GM23248 (cell line): ENCODE results near the gene MYH7. TPM values are rescaled to one million over a fixed set of nuclear protein-coding genes. Genes with fewer than 3 reads are reported as not detected.

ENCODE experiments used
- DNase-seq: peaks from one replicate; pipeline ENCODE4 v3.0.0-alpha.2; 2015
- H2AFZ ChIP-seq: fragments of 200-600 bp; sonication (generic); 2 replicates; pipeline ENCODE4 v1.6.1; 2016; ENCODE audit warnings: antibody characterized with exemption
- H3F3A ChIP-seq: fragments of 200-600 bp; sonication (generic); 2 replicates; pipeline ENCODE4 v1.6.1; 2016; ENCODE audit warnings: mild to moderate bottlenecking, antibody characterized with exemption, mixed run types; ENCODE audit not compliant: insufficient read depth
- H3K27ac ChIP-seq: fragments of 200-600 bp; sonication (generic); 2 replicates; pipeline ENCODE4 v1.5.1; 2016; ENCODE audit warnings: mild to moderate bottlenecking
- H3K27me3 ChIP-seq: fragments of 200-600 bp; sonication (generic); replicated peaks from 2 replicates; pipeline ENCODE4 v1.6.1; 2016; ENCODE audit warnings: mild to moderate bottlenecking; ENCODE audit not compliant: insufficient read depth
- H3K36me3 ChIP-seq: fragments of 200-600 bp; sonication (generic); 2 replicates; pipeline ENCODE4 v1.6.1; 2016; ENCODE audit warnings: low read depth, mild to moderate bottlenecking
- H3K4me1 ChIP-seq: fragments of 200-600 bp; sonication (generic); 2 replicates; pipeline ENCODE4 v1.6.1; 2016; ENCODE audit warnings: mild to moderate bottlenecking; ENCODE audit not compliant: insufficient read depth
- H3K4me2 ChIP-seq: fragments of 200-600 bp; sonication (generic); one replicate; pipeline ENCODE4 v1.6.1; 2016; ENCODE audit warnings: mild to moderate bottlenecking; ENCODE audit not compliant: unreplicated experiment
- H3K4me3 ChIP-seq: fragments of 200-600 bp; sonication (generic); 2 replicates; pipeline ENCODE4 v1.5.1; 2016; ENCODE audit warnings: mild to moderate bottlenecking
- H3K79me2 ChIP-seq: fragments of 200-600 bp; sonication (generic); 2 replicates; pipeline ENCODE4 v1.6.1; 2016; ENCODE audit warnings: mild to moderate bottlenecking; ENCODE audit not compliant: insufficient read depth
- H3K9ac ChIP-seq: fragments of 200-600 bp; sonication (generic); 2 replicates; pipeline ENCODE4 v1.6.1; 2016; ENCODE audit warnings: mild to moderate bottlenecking
- H3K9me2 ChIP-seq: fragments of 200-600 bp; sonication (generic); 2 replicates; pipeline ENCODE4 v1.6.1; 2016; ENCODE audit warnings: mixed run types, mild to moderate bottlenecking, moderate library complexity; ENCODE audit not compliant: insufficient read depth
- H3K9me3 ChIP-seq: fragments of 200-600 bp; sonication (generic); one replicate; pipeline ENCODE4 v1.6.1; 2017; ENCODE audit warnings: low read depth
- H4K20me1 ChIP-seq: fragments of 200-600 bp; sonication (generic); 2 replicates; pipeline ENCODE4 v1.6.0; 2016; ENCODE audit not compliant: insufficient read depth
- EZH2 ChIP-seq: fragments of 200-600 bp; sonication (generic); IDR thresholded peaks from 2 replicates; pipeline ENCODE4 v1.6.1; 2018; ENCODE audit warnings: antibody characterized with exemption, mild to moderate bottlenecking; ENCODE audit not compliant: insufficient read depth, poor library complexity, severe bottlenecking
- EZH2phosphoT487 ChIP-seq: fragments of 200-600 bp; sonication (generic); IDR thresholded peaks from 2 replicates; pipeline ENCODE4 v1.6.1; 2018; ENCODE audit warnings: antibody characterized with exemption, moderate library complexity, mild to moderate bottlenecking, low read depth; ENCODE audit not compliant: insufficient read depth
- WGBS, 2 experiments: methylation state at CpG; one replicate each; pipeline ENCODE4 v1.1.6; 2015 to 2017; ENCODE audit warnings: low lambda C conversion rate in 2 of 2, low coverage in 1 of 2; ENCODE audit errors: missing lambda C conversion rate in 2 of 2; 5-methylcytosine and 5-hydroxymethylcytosine counted together
- in situ Hi-C: fragments of 300-500 bp; cut with MboI; formaldehyde crosslinking; loops from 2 replicates; pipeline ENCODE4 v1.15.0; 2020
- polyA plus RNA-seq: library from polyadenylated mRNA; unstranded; fragments of >200 nt; fragmentation: Nextera tagmentation; extraction: Ambion mirVana; gene quantifications from 2 replicates; pipeline ENCODE4 v1.2.1, GENCODE V29; 2016
- total RNA-seq: library from RNA; depleted of rRNA; stranded (reverse); fragments of >200 nt; shearing (Covaris generic); gene quantifications from 2 replicates; pipeline ENCODE4 v1.2.3, GENCODE V29; 2014

Gene MYH7
- total and polyA plus RNA-seq, 2 experiments from 2014 or later, result not detected

DNA sequence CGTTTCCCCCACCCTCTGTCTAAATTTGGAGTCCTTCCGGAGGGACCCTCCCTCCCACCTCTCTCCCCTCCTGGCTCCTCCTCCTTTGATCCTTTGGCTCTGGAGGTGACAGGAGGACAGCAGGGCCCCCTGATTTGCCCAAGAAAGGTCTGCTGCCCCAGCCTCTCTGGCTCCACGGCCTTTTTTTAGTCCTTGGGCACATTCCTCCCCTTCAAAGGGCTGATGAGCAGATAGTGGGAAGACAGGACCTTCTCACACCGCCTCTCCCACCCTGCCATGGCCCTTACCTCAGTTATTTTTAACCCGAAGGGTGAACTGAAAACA, 27.2 kb downstream of the MYH7 start:
- Histone ChIP-seq H2AFZ (no peak overlapping the region), H4K20me1 (no peaks in the 10 kb centered on the region), H3K27ac (no peak overlapping the region), H3K9ac (no peak overlapping the region), H3K4me2 (no peak overlapping the region), H3K4me3 (no peak overlapping the region), H3F3A (no peaks in the 10 kb centered on the region), H3K36me3 (no peaks in the 10 kb centered on the region), H3K79me2 (no peaks in the 10 kb centered on the region), H3K4me1 (no peaks in the 10 kb centered on the region), H3K9me2 (no peaks in the 10 kb centered on the region), H3K9me3 (no peaks in the 10 kb centered on the region), H3K27me3 (peaks cover 18% of the 10 kb centered on the region)
- 20 to 21% methylated on average over 4 to 5 of the region's 5 CpGs for WGBS, 2 experiments
- no peak for DNase-seq
- in situ Hi-C loops, result no loop called here
- TF ChIP-seq EZH2 (no peak), EZH2phosphoT487 (no peak)

GRCh38 chr14:23407516-23408306, 27.7 kb downstream of the MYH7 start, which contains the start of gene MYH6:
Gene MYH6 (minus strand): TSS chr14:23408273. CDS start chr14:23407223, 1,050 bp downstream.
- H3K36me3 ChIP-seq, result no peaks in the 10 kb centered on the region
- no peaks in the 10 kb centered on the region for H4K20me1 ChIP-seq
- H3K4me2 ChIP-seq, result no peak within 1 kb of the TSS
- TF ChIP-seq EZH2 (no peak), EZH2phosphoT487 (no peak)
- no peaks in the 10 kb centered on the region for H3F3A ChIP-seq
- H2AFZ ChIP-seq, result no peak within 1 kb of the TSS
- H3K9me2 ChIP-seq, result no peaks in the 10 kb centered on the region
- in situ Hi-C loops, result no loop called here
- peaks cover 22% of the 10 kb centered on the region for H3K27me3 ChIP-seq
- DNase-seq, result no peak
- no peaks in the 10 kb centered on the region for H3K4me1 ChIP-seq
- H3K9me3 ChIP-seq, result no peaks in the 10 kb centered on the region
- H3K27ac ChIP-seq, result no peak within 1 kb of the TSS
- H3K9ac ChIP-seq, result no peak within 1 kb of the TSS
- H3K4me3 ChIP-seq, result no peak within 1 kb of the TSS
- 46 to 63% methylated on average over 15 of the region's 15 CpGs for WGBS, 2 experiments
- no peaks in the 10 kb centered on the region for H3K79me2 ChIP-seq

DNA sequence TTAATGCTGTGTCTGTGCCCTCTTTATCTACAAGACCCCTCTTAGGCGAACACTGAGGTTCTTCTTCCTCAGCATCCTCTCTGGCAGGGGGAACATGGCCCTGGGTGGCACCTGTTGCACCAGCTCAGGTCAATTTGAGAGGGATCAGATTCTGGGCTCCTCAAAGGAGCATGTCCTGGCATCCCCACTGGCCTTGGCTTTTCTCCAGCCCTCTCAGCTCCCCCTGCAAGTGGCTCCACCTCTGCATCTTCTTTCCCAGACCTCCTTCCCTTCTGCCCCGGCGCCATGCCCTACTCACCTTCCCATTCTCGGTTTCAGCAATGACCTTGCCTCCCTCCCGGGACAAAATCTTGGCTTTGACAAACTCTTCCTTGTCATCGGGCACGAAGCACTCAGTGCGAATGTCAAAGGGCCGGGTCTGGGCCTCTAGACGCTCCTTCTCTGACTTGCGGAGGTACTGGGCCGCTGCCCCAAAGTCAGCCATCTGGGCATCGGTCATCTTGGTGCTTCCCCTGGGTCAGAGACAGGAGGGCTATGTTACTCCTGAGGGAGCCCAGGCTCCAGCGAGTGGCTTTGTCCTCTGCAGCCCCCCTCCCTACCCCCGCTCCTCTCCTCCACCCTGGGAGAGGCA, 28.6 kb downstream of the MYH7 start:
- TF ChIP-seq EZH2phosphoT487 (no peak), EZH2 (no peak)
- 42 to 51% methylated on average over 13 to 15 of the region's 15 CpGs for WGBS, 2 experiments
- Histone ChIP-seq H3K9me3 (no peaks in the 10 kb centered on the region), H3K79me2 (no peaks in the 10 kb centered on the region), H3K9ac (no peak overlapping the region), H3K9me2 (no peaks in the 10 kb centered on the region), H3K27me3 (peaks cover 18% of the 10 kb centered on the region), H3K4me3 (no peak overlapping the region), H2AFZ (no peak overlapping the region), H3F3A (no peaks in the 10 kb centered on the region), H3K27ac (no peak overlapping the region), H3K36me3 (no peaks in the 10 kb centered on the region), H4K20me1 (no peaks in the 10 kb centered on the region), H3K4me2 (no peak overlapping the region), H3K4me1 (no peaks in the 10 kb centered on the region)
- in situ Hi-C loops, result no loop called here
- no peak for DNase-seq

DNA sequence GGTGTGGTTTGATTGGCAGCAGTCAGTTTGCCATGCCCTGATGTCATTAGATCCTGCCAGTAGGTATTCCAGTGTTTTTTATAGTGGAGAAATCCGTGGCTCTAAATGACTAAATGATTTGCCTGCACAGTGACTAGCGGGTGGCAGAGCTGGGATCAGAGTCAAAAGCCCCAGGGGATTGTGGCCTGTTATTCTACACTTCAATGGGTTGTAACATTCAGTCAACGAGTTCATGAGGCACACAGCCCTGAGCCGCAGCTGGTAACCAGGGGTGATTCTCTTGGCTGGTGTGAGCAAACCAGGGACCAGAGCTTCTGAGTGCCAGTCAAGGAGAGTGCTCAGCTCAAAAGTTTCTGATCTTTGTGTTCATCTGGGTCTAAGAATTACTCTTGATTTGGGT, 29.2 kb downstream of the MYH7 start:
- H3K4me2 ChIP-seq, result no peak overlapping the region
- no peaks in the 10 kb centered on the region for H3F3A ChIP-seq
- no peaks in the 10 kb centered on the region for H4K20me1 ChIP-seq
- DNase-seq, result no peak
- H3K9me2 ChIP-seq, result no peaks in the 10 kb centered on the region
- TF ChIP-seq EZH2phosphoT487, result no peak
- no peak for TF ChIP-seq EZH2
- H3K9me3 ChIP-seq, result no peaks in the 10 kb centered on the region
- WGBS, 2 experiments, result 28 to 32% methylated on average over 4 of the region's 4 CpGs
- no peak overlapping the region for H3K4me3 ChIP-seq
- in situ Hi-C loops, result no loop called here
- H3K4me1 ChIP-seq, result no peaks in the 10 kb centered on the region
- H3K27me3 ChIP-seq, result peaks cover 18% of the 10 kb centered on the region
- no peak overlapping the region for H2AFZ ChIP-seq
- no peaks in the 10 kb centered on the region for H3K79me2 ChIP-seq
- no peak overlapping the region for H3K9ac ChIP-seq
- H3K27ac ChIP-seq, result no peak overlapping the region
- H3K36me3 ChIP-seq, result no peaks in the 10 kb centered on the region
